ENCODE results near the gene SGTA. TPM values are rescaled to one million over a fixed set of nuclear protein-coding genes. Genes with fewer than 3 reads are reported as not detected.

Gene SGTA
- total and polyA plus RNA-seq, 4 donors: 29.6 to 147 (median 95.3) TPM

GRCh38 chr19:2739602-2740313 lies 43.3 kb downstream of the SGTA start, which contains the start of gene SLC39A3:
SLC39A3 (minus strand) TSS chr19:2740017; CDS start chr19:2737257, 2,760 bp downstream.
- peaks cover 17% of the 10 kb centered on the region for H3K4me1 ChIP-seq (ENCODE audit: control insufficient read depth, insufficient read depth, low read length)
- WGBS (ENCODE audit: insufficient coverage): under 1% methylated on average over 63 of the region's 64 CpGs

DNA sequence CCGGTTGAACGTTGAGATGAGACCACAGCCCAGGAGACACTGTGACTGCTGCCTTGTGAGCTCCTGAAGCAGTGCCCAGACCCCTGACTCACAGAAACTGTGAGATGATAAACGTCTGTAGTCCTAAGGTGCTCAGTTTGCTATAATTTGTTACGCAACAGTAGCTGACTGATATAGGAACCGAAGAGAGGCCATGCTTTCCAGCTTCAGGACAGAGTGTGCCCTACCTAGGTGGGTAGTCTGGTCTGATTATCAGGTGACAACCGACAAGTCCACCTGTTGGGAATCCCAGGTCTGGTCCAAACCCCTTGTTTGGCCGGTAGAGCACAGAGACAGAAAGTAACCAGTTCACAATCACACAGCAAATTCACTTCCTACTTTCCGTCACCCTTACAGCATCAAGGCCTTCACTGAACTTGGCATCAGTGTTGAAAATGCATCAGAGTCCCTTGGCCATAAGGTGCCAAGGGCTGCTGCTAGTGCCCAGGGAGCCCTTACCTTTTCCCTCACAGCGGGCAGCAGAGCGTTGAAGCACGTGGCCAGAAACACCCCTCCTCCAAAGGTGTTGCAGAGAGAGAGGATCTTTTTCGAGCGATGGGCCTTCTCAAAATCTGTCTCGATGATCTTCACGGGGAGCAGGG lies 46.4 kb downstream of the SGTA start:
- no peaks in the 10 kb centered on the region for H3K9me3 ChIP-seq (ENCODE audit: control insufficient read depth, insufficient read depth, low read length)
- peaks cover 23% of the 10 kb centered on the region for H3K4me1 ChIP-seq (ENCODE audit: control insufficient read depth, insufficient read depth, low read length)
- 97% methylated on average over 11 of the region's 15 CpGs for WGBS (ENCODE audit: insufficient coverage)
- peaks cover 57% of the 10 kb centered on the region for H3K36me3 ChIP-seq (ENCODE audit: control insufficient read depth, insufficient read depth, low read length)
- H3K4me3 ChIP-seq (ENCODE audit: low read depth, low read length): no peak overlapping the region
- no peak overlapping the region for H3K27ac ChIP-seq (ENCODE audit: low read depth, low read length)
- H3K27me3 ChIP-seq (ENCODE audit: control insufficient read depth, insufficient read depth, low read length): no peaks in the 10 kb centered on the region
- no peak for DNase-seq (ENCODE audit: low read depth in 4 of 6, low spot score in 6 of 6)

More at GRCh38 chr19:2739602-2740313, 43.3 kb downstream of the SGTA start, which contains the start of gene SLC39A3:
- Histone ChIP-seq H3K9me3 (ENCODE audit: control insufficient read depth, insufficient read depth, low read length) (no peaks in the 10 kb centered on the region), H3K27me3 (ENCODE audit: control insufficient read depth, insufficient read depth, low read length) (peaks cover 5% of the 10 kb centered on the region), H3K36me3 (ENCODE audit: control insufficient read depth, insufficient read depth, low read length) (peaks cover 26% of the 10 kb centered on the region), H3K27ac (ENCODE audit: low read depth, low read length) (no peak within 1 kb of the TSS), H3K4me3 (ENCODE audit: low read depth, low read length) (peak within 1 kb of the TSS; percentile 81)
- peak; percentile 88 to 100 (median 99) for DNase-seq (ENCODE audit: low read depth in 4 of 6, low spot score in 6 of 6)

GRCh38 chr19:2735374-2735773 lies 47.7 kb downstream of the SGTA start:
- DNase-seq (ENCODE audit: low read depth in 4 of 6, low spot score in 6 of 6): no peak
- 96% methylated on average over 9 of the region's 12 CpGs for WGBS (ENCODE audit: insufficient coverage)
- Histone ChIP-seq H3K4me3 (ENCODE audit: low read depth, low read length) (no peak overlapping the region), H3K9me3 (ENCODE audit: control insufficient read depth, insufficient read depth, low read length) (no peaks in the 10 kb centered on the region), H3K27ac (ENCODE audit: low read depth, low read length) (no peak overlapping the region), H3K27me3 (ENCODE audit: control insufficient read depth, insufficient read depth, low read length) (no peaks in the 10 kb centered on the region), H3K36me3 (ENCODE audit: control insufficient read depth, insufficient read depth, low read length) (peaks cover 70% of the 10 kb centered on the region), H3K4me1 (ENCODE audit: control insufficient read depth, insufficient read depth, low read length) (peaks cover 22% of the 10 kb centered on the region)

- no peak for DNase-seq (ENCODE audit: low read depth in 4 of 6, low spot score in 6 of 6)
- Histone ChIP-seq H3K27ac (ENCODE audit: low read depth, low read length) (no peak overlapping the region), H3K4me1 (ENCODE audit: control insufficient read depth, insufficient read depth, low read length) (peaks cover 18% of the 10 kb centered on the region), H3K9me3 (ENCODE audit: control insufficient read depth, insufficient read depth, low read length) (no peaks in the 10 kb centered on the region), H3K36me3 (ENCODE audit: control insufficient read depth, insufficient read depth, low read length) (peaks cover 76% of the 10 kb centered on the region), H3K4me3 (ENCODE audit: low read depth, low read length) (no peak overlapping the region), H3K27me3 (ENCODE audit: control insufficient read depth, insufficient read depth, low read length) (no peaks in the 10 kb centered on the region)
- 93% methylated on average over 26 of the region's 26 CpGs for WGBS (ENCODE audit: insufficient coverage)
These were observed 48.3 kb downstream of the SGTA start for GRCh38 chr19:2734589-2735288.

GRCh38 chr19:2733930-2734588 lies 49.0 kb downstream of the SGTA start:
- Histone ChIP-seq H3K4me1 (ENCODE audit: control insufficient read depth, insufficient read depth, low read length) (peaks cover 12% of the 10 kb centered on the region), H3K4me3 (ENCODE audit: low read depth, low read length) (no peak overlapping the region), H3K36me3 (ENCODE audit: control insufficient read depth, insufficient read depth, low read length) (peaks cover 76% of the 10 kb centered on the region), H3K9me3 (ENCODE audit: control insufficient read depth, insufficient read depth, low read length) (no peaks in the 10 kb centered on the region), H3K27me3 (ENCODE audit: control insufficient read depth, insufficient read depth, low read length) (no peaks in the 10 kb centered on the region), H3K27ac (ENCODE audit: low read depth, low read length) (no peak overlapping the region)
- 77% methylated on average over 32 of the region's 35 CpGs for WGBS (ENCODE audit: insufficient coverage)
- peak in 1 of 6 donors; percentile 40 for DNase-seq (ENCODE audit: low read depth in 4 of 6, low spot score in 6 of 6)

GRCh38 chr19:2732883-2733282 lies 50.2 kb downstream of the SGTA start:
- Histone ChIP-seq H3K36me3 (ENCODE audit: control insufficient read depth, insufficient read depth, low read length) (peaks cover 81% of the 10 kb centered on the region), H3K4me3 (ENCODE audit: low read depth, low read length) (no peak overlapping the region), H3K4me1 (ENCODE audit: control insufficient read depth, insufficient read depth, low read length) (peaks cover 6% of the 10 kb centered on the region), H3K27ac (ENCODE audit: low read depth, low read length) (no peak overlapping the region), H3K27me3 (ENCODE audit: control insufficient read depth, insufficient read depth, low read length) (no peaks in the 10 kb centered on the region), H3K9me3 (ENCODE audit: control insufficient read depth, insufficient read depth, low read length) (no peaks in the 10 kb centered on the region)
- DNase-seq (ENCODE audit: low read depth in 4 of 6, low spot score in 6 of 6): no peak
- 96% methylated on average over 35 of the region's 38 CpGs for WGBS (ENCODE audit: insufficient coverage)

DNA sequence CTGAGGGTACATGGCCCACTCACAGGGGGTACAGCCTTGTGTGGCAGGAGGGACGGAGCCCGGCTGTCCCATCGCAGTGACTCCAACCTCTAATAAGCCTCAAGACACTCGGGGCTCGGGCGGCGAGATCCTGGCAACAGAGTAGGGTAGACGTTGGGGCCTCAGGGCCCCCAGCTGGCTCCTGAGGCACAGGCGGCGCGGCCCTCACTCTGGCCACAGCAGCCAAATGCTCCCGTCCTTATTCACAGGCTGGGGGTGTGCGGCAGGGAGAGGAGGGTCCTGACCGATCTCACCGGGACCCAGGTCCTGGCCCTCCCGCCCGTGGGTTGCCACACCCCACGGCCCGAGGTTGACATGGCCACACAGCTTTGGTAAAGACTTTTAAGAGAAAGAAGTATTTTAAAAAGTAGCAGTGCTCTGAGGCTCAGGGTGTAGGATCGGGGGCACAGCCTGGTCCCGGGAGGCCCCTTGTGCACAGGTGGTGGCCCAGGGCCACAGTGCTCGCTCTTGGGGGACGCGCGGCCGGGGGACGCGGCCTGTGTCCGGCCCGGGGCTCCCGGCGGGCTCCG lies 50.8 kb downstream of the SGTA start:
- Histone ChIP-seq H3K4me3 (ENCODE audit: low read depth, low read length) (no peak overlapping the region), H3K27me3 (ENCODE audit: control insufficient read depth, insufficient read depth, low read length) (peaks cover 5% of the 10 kb centered on the region), H3K36me3 (ENCODE audit: control insufficient read depth, insufficient read depth, low read length) (peaks cover 81% of the 10 kb centered on the region), H3K9me3 (ENCODE audit: control insufficient read depth, insufficient read depth, low read length) (no peaks in the 10 kb centered on the region), H3K4me1 (ENCODE audit: control insufficient read depth, insufficient read depth, low read length) (peaks cover 8% of the 10 kb centered on the region), H3K27ac (ENCODE audit: low read depth, low read length) (no peak overlapping the region)
- no peak for DNase-seq (ENCODE audit: low read depth in 4 of 6, low spot score in 6 of 6)
- WGBS (ENCODE audit: insufficient coverage): 97% methylated on average over 23 of the region's 33 CpGs

- Histone ChIP-seq H3K4me1 (ENCODE audit: control insufficient read depth, insufficient read depth, low read length) (peaks cover 14% of the 10 kb centered on the region), H3K9me3 (ENCODE audit: control insufficient read depth, insufficient read depth, low read length) (no peaks in the 10 kb centered on the region), H3K4me3 (ENCODE audit: low read depth, low read length) (no peak overlapping the region), H3K27me3 (ENCODE audit: control insufficient read depth, insufficient read depth, low read length) (peaks cover 13% of the 10 kb centered on the region), H3K27ac (ENCODE audit: low read depth, low read length) (no peak overlapping the region), H3K36me3 (ENCODE audit: control insufficient read depth, insufficient read depth, low read length) (peaks cover 72% of the 10 kb centered on the region)
- 72% methylated on average over 41 of the region's 41 CpGs for WGBS (ENCODE audit: insufficient coverage)
- DNase-seq (ENCODE audit: low read depth in 4 of 6, low spot score in 6 of 6): no peak
These were observed 51.7 kb downstream of the SGTA start for GRCh38 chr19:2731181-2731995.
